GM18505 (cell line): ENCODE data around the gene CGREF1.
"Not testable (repeated sequence)": the region's sequence is repeated elsewhere in the genome, so short reads cannot be mapped to it uniquely, and the experiment has no call there.

Experiments
- ATAC-seq: cut with Tn5 transposase; IDR thresholded peaks from one replicate; pipeline ENCODE4 v1.9.1; 2021; ENCODE audit not compliant: unreplicated experiment
- POLR2A ChIP-seq: IDR thresholded peaks from 4 replicates; pipeline ENCODE4 v1.6.1; 2011; ENCODE audit warnings: borderline replicate concordance; ENCODE audit not compliant: insufficient read depth, insufficient read length; ENCODE audit errors: extremely low read depth

Gene CGREF1

DNA sequence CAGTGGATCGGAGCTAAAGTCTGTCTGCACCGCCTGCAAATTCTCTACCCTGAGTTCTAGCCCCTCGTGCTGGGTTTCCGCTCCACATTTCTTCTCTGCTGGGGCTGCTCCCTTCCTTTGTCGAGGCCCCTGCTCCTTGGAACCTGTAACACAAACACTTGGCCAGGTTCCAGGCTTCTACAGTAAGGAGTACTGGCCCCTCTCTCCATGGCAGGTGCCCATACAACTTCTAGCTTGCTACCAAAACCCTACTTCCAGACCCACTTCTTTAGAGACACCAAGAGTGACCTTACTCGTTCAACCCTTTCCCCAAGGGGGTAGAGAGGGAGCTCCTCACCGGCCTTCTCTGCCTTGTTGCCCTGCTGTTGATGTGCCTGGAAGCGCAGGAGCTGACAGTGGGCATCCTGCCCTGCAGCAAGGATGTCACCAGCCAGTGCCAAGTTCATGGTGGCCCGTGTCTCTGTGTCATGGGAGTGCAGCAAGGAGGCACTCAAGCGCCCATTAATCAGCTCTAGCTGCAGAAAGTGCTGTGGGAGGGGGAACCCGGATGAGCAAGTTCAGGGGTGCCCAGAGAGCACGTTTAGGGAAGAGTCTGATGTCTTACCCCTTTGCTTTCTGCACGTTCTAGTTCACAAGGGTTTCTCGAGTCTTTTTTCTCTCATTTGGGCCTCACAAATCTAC, 14.4 kb upstream of the CGREF1 start:
- ATAC-seq, result no peak
- no peak for TF ChIP-seq POLR2A

DNA sequence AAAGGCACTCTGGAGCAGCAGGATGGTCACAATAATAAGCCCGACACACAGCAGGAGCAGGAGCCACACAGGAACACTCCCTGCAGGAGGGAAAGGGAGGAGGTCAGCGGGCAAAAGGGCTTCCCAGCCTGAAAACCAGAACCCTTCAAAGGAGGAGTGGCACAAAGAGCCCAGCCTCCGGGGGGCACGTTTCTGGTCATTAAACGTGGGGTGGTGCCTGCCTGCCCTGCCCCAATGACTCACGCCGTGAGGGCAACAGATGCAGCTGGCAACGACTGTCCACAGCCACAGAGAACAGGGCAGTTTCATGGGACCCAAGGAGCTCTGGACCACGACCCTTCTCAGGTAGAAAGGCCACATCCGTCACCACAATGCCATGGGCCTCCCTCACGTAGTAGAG, 12.5 kb upstream of the CGREF1 start:
- no peak for ATAC-seq
- no peak for TF ChIP-seq POLR2A

DNA sequence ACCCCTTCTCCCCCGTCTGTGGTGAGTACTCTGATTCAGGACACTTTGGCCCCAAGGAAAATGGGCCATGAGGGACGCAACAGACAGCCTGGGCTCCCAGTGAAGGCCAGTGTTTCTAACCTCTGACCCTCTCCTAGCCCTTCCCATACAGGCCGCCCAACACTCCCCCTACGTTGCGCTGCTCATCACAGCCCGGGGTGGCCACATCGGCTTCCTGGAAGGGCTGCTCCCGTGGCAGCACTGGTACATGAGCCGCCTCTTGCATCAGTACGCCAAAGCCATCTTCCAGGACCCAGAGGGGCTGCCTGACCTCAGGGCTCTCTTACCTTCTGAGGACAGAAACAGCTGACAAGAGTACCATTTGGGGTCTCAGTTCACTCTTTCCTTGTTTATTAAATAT, 11.5 kb upstream of the CGREF1 start:
- no peak for TF ChIP-seq POLR2A
- no peak for ATAC-seq

DNA sequence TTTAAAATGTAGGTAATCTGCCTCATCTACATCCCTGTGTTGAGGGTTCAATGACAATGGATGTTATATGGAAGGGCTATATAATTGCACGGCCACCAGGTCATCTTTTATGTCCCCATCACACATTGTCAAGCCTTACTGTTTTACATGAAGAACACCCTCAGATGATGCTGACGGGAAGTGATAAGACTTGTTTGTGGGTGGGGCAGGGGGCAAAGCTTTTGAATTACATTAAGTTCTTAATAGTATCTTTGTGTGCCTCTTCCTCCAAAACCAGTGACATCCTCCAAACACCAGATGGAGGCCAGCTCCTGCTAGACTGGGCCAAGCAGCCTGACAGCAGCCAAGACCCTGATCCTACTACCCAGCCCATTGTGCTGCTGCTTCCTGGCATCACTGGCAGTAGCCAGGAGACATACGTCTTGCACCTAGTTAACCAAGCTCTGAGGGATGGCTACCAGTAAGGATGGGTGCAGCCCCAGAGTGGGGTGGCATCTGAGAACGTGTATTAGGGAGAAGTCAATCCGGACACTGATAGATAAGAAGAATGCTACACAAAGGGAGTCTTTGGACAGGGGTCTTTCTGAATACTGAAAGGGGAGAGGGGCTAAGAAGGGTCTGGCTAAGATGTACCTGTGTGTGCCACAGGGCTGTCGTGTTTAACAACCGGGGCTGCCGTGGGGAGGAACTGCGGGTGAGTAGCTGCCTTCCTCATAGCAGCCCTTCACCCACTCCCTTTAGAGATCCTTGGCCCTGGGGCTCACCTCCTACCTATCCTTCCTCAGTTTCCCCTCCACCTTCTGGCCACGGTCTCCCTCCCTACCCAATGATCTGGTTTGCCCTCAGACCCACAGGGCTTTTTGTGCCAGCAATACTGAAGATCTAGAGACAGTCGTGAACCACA, 10.0 kb upstream of the CGREF1 start:
- no peak for ATAC-seq

DNA sequence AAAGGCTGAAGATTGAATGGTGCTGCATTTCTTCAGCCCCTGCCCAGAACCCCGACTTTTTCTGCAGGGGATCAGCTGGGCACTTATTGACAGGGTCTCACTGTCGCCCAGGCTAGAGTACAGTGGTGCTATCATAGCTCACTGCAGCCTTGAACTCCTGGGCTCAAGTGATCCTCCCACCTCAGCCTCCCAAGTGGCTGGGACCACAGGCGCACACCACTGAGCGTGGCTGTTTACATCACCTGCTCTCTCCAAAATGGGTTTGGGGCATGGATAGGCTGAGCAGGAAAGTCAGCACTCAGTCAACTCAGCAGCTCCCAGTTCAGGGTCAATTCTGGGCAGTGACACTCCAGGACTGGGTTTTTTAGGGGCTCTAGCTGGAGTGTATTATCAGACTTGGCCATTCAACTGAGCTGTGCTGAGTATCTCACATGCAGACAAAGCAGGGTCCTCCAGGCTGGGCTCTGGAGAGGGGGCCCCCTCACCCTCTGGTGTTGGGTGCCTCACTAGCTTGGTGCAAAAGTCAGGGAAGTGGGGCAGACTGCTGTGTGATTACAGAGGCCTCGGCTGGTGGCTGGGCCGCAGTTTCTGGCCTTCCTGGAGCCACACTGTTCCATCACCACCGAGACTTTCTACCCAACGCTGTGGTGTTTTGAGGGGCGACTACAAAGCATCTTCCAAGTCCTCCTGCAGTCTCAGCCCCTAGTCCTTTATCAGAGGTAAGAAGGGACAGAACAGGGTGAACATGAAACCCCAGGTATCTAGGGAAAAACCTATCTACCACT, 9.1 kb upstream of the CGREF1 start:
- ATAC-seq, result no peak
- TF ChIP-seq POLR2A, result no peak

More for the DNA sequence above, 10.0 kb upstream of the CGREF1 start:
- no peak for TF ChIP-seq POLR2A

DNA sequence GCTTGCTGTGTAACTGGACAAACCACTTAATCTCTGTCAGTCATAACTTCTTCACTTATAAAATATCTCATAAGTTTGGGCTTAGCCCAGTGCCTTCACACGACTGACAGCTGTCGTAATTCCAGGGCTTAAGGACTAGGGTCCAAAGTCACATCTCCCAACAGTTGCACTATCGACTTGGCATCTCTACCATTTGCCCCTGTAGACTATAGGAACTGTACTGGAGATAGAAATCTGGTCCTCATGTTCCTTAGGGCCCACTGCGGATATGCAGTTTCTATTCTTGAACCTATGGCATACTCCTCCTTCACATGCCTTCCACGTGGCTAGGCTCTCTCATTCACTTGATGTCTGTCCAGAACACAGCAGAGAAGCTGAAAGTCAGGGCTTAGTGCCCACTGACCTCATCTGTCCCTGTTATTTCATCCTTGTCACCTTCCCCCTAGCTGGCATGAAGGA, 7.4 kb upstream of the CGREF1 start:
- no peak for TF ChIP-seq POLR2A
- ATAC-seq, result no peak

DNA sequence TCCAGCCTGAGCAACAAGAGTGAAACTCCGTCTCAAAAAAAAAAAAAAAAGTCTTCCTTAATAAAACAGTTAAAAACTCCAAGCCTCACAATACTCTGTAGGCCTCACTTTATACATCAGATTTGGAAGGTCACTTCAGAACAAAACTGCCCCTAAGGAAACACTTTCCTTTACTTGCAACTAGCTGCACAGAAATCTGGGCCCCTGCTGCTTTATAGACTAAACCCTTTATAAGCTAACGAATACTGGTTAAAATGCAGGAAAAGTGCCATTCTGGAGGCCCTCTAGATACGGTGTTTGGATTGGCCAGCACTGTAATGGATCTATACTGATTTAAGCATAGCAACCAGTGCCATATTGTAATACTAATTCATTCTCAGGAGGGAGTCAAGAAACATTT, 6.2 kb upstream of the CGREF1 start:
- ATAC-seq, result no peak
- no peak for TF ChIP-seq POLR2A

DNA sequence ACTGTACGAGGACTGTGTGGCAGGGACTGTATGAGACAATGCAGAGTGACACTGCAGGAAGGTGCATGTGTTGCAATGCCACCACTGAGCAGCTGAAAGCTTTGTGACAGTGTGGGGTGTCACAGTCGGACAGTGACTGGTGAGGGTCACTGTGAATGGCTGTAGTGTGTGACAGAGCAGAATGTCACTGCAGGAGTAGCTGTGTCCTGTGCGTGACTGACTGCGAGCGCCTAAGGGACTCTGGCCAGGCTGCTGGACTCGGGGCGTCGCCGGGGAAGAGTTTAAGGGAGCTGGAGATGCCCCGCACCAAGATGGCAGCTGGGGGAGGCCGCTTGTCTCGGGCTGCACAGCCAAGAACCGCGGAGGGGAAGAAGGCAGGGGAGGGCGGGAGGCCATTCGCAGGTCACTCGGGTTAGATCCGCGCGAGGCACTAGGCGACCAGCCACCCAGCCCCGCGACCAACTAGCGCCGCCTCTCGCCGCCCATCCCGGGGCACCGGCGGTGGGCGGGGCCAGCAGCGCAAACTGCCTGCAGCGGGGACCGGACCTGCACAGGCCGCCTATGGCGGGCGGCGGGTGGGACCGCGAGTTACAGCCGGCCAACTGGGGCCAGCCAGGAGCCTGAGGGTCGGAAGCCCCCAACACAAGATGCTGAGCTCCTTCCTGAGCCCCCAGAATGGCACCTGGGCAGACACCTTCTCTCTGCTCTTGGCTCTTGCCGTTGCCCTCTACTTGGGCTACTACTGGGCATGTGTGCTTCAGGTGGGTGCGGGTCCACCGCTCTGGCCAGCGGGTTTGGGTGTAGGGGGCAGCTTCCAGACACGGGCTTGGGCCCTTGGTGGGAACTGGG, 4.6 kb upstream of the CGREF1 start, which contains the start of gene ABHD1:
ABHD1 (plus strand) TSS at position 514 of the 849 bp plus-strand sequence; CDS start at position 648, 134 bp downstream.
- no peak for ATAC-seq
- peak; percentile 25 for TF ChIP-seq POLR2A

DNA sequence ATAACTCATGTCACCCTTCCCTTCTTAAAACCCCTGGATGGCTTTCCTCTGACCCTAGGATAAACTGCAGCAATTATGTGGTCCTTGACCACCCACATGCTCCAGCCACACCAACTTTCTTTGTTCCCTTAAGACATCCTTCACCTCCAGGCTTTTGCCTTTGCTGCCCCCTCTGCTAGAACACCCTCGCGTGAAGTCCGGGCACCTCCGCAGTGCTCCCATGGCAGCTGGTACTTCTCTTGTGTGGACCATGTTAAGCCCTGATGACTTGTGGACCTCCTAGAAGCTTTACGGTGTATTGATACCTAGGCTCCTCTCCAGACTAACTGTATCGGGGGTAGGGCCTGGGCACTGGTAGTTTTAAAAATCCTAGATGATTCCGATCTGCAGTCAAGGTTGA, 3.9 kb upstream of the CGREF1 start:
- TF ChIP-seq POLR2A, result no peak

DNA sequence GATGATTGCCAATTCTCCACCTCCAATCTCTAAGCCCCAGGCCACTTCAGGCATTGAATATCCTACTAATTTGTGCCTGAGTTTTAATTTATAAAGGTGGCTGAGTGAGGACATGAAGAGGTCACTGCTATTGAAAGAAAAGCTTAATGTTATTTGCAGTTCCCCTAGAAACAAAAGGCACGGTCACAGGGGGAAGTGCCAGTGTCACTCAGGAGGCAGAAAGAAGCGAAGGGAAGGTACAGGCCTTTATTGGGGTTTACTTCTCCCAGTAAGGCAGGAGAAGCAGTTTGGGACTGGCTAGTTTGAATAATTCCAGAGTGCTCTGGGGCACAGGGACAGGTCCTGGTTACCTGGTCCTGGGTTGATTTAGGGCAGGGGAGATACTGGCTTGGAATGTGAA, 3.0 kb upstream of the CGREF1 start:
- ATAC-seq, result no peak
- TF ChIP-seq POLR2A, result no peak

More for the DNA sequence above, 3.9 kb upstream of the CGREF1 start:
- ATAC-seq, result no peak

DNA sequence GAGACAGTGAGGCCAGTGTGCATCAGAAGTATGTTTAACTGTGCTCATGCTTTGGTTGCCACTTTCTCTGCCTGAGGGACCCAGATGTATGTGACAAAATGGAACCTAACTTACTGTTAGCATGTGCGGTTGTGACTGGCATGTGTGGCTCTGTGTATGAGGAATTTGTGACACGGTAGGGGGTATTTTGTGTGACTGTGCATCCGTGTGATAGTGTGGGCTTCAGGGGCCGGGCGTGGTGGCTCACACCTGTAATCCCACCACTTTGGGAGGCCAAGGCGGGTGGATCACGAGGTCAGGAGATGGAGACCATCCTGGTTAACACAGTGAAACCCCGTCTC, 372 bp upstream of the CGREF1 start:
- ATAC-seq, result not testable (repeated sequence)

DNA sequence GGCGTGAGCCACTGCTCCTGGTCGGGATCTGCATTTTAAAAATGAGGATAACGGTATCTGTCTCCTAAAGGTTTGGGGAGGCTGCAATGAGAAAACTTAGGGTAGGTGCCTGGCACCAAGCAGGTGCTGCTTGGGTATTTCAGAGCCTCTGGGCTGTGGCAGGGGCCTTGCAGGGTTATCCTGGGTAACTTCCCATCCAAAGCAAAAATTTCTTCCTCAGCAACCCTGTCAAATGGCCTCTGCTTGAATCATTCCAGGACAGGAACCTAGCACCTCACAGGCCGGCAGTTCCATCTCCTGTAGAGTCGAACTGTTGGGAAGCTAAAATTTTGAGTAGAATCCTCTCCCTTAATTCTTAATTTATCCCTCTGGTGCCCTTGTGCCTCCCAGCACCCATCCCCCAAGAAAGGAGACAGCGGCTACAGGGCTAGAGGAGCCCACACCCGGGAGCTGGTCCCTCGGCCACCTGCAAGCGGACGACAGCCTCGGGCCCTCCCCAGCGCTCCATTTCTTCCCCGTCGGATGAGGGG, 868 bp downstream of the CGREF1 start:
- TF ChIP-seq POLR2A, result no peak

More for the DNA sequence above, 868 bp downstream of the CGREF1 start:
- ATAC-seq, result no peak
